ENCODE results near the gene ZSWIM4.
"Not testable (repeated sequence)": the region's sequence is repeated elsewhere in the genome, so short reads cannot be mapped to it uniquely, and the experiment has no call there.

ZSWIM4 gene

DNA sequence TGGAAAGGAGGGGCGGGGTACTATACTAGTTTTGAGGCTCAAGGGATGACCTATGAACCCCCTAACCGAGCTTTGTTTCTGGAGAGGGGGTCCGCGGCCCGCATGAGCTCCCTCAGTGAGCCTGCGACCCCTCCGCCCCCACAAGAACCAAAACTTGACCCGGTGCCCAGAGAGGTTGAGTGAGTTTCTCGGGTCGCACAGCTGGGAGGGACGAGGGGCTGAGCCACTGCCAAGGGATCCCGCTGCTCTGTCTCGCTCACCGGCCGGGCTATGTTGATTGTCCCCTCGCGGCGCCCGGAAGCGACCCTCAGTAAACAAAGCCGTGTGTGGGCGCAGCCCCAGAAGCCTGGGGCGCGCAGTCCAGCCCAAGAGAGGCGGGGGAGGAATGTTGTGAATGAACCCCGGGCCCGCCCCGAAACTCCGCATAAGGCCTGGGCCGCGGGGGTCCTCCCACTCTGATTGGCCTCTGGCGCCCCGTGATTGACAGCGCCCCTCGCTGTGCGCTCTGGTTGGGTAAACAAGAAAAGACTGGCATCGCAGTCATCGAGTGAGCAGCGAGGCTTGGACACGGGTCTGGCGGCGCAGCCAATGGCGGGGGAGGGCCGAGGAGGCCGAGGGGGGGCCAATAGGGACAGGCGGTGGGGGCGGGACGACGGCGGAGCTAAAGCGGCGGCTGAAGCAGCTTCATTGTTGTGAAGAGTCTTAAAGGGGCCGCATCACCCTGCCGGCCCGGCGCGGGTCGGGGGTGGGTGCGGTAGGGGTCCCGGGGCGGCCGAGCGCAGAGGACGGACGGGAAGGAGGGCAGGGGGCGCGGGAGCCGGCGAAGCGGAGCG, at the start of gene ZSWIM4:
TSS of gene ZSWIM4 (plus strand) at position 687 of the 833 bp plus-strand sequence. CDS start 206 bp downstream, outside the sequence.
- peak; percentile 92 for DNase-seq (ENCODE audit: low read depth in 2 of 2)

DNA sequence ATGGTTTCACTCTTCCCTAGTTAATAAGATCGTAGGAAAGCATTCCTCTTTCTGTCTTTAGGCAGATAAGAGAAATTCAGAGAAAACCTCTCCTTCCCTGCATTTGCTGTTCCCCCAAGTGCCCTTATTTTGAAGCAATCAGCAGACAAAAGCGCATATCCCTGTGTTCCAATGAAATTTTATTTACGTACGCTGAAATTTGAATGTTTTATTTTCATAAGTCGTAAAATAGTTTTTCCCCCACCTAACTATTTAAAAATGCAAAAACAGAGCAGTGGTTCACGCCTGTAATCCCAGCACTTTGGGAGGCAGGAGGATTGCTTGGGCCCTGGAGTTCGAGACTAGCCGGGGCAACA, 48.2 kb upstream of the ZSWIM4 start:
- DNase-seq (ENCODE audit: low read depth in 2 of 2), result no peak

DNA sequence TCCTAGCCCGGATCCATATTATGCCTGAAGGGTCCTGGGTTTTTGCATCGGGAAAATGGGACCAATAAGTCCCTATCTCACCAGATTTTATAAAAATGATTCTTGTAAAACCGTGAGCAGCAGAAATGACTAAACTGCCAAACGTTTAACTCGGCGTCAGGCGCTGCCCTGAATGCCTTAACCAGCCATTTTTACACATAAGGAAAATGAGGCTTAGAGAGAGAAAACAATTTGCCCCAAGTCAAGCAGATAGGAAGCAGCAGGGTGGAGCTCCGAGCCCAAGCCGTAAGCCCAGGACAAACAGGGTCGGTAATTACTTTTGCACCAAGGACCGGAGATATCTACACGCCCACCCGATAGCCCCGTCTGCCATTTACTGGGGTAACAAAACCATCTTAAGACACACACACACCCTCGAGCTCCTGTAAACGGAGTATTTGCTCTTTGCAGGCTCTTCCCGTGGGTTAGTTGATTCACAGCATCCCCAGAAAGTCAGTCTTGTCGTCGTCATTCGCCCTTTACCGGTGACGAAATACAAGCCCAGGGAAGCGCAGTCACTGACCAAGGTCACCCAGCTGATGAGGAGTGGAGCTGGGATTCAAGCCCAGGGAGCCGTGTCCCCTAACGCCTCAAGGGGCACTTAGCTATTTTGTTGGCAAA, 46.9 kb upstream of the ZSWIM4 start:
- DNase-seq (ENCODE audit: low read depth in 2 of 2), result no peak

DNA sequence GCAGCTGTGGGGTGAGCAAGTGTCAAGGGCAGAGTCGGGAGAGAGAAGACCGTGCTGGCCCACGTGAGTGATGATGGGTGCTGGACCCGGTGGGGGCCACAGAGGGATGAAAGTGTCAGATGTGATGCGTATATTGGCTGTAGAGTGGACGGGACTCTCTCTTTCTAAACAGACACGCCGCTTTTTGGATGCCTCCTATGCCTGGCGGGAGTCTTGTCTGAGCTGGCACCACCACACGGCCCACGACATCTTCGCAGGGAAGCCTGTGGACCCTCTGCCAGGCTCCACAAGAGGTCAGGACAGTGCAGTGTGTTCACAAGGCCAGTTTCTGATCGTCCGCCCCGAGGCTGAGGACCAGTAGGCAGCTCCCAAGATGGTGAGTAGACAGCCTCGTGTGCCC, 43.8 kb upstream of the ZSWIM4 start:
- DNase-seq (ENCODE audit: low read depth in 2 of 2), result no peak

DNA sequence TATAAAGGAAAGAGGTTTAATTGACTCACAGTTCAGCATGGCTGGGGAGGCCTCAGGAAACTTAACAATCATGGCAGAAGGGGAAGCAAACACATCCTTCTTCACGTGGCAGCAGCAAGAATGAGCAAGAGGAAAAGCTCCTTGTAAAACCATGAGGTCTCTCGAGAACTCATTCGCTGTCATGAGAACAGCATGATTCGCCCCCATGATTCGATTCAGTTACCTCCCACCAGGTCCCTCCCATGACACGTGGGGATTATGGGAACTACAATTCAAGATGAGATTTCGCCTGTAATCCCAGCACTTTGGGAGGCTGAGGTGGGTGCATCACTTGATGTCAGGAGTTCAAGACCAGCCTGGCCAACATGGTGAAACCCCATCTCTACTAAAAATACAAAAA, 41.6 kb upstream of the ZSWIM4 start:
- DNase-seq (ENCODE audit: low read depth in 2 of 2), result not testable (repeated sequence)

DNA sequence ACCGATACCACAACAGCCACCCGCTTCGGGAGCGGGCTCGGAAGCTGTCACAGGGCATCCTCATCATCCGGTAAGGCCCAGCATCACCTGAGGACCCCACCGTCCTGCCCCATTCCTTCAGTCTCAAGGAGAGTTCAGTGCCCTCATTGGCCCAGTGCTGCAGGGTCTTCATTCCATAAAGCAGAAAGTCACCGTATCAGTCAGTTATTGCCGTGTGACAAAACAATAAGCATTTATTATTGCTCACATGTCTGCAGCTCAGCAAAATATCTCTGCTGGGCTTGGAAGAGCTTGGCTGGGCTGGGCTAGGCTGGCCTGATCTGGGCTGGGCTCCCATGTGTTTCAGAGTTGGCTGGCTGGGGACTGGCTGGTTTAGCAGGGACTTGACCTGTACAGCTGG, 39.0 kb upstream of the ZSWIM4 start:
- DNase-seq (ENCODE audit: low read depth in 2 of 2), result no peak

DNA sequence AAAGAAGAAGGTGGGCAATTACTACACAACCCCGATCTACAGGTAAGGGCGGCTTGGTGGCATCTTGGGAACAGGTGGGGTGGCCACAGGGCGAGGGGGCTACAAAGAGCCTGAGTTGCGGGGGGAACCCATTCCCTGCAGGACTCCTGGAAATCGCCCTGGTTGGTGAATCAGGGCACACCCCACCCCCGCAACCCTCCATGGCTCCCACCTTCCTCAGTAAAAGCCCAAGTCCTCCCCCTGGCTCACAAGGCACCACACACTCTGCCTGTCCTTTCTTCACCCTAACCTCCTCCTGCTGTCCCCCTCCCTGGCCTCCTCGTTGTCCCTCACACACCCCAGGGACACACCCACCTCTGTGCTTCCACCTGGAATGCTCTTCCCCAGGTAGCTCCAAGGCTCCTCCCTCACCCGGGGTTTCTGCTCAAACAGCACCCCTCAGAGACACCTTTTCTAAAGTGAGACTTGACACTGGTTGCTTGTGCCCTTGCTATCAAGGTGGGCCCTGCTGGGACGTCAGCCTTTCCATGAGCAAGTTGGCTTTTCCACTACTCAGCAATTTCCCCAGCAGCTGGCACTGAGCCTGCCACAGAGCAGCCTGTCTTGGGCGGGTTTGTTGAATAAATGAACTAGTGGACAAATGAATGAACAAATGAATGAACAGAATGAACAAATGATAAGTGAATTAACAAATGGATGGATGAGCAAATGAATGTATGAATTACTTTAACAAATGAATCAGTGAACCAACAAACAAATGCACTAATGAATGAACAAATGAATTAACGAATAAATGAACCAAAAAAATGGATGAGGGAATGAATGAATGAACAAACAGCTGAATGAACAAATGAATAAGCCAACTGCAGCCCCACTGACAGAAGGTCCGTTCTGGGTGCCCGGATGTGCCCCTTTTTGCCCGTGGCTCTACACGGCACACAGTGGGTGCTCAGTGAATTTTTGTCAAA, 37.2 kb upstream of the ZSWIM4 start:
- DNase-seq (ENCODE audit: low read depth in 2 of 2), result no peak

DNA sequence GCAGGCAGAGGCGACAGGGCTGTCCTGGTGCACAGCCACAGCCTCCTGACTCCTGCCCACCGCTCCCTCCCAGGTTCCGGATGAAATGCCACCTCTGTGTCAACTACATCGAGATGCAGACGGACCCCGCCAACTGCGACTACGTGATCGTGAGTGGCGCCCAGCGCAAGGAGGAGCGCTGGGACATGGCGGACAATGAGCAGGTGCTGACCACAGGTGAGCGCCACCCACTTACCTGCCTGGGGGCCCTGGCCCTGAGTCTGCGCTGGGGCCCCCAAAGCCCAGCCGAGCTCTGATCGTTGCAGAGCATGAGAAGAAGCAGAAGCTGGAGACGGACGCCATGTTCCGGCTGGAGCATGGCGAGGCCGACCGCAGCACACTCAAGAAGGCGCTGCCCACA, 36.4 kb upstream of the ZSWIM4 start:
- no peak for DNase-seq (ENCODE audit: low read depth in 2 of 2)

DNA sequence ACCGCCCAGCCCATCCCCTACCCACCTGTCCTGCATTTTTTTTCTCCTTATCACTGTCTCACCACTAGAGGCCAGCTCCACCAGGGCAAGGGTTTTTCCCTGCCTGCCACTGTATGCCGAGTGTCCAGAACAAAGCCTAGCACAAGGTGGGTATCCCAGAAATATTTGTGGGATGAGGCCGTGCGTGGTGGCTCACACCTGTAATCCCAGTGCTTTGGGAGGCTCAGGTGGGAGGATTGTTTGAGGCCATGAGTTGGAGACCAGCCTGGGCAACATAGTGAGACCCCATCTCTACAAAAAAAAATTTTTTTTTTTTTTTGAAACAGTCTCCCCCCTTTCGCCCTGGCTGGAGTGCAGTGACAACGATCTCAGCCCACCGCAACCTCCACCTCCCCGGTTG, 33.8 kb upstream of the ZSWIM4 start:
- DNase-seq (ENCODE audit: low read depth in 2 of 2), result no peak

DNA sequence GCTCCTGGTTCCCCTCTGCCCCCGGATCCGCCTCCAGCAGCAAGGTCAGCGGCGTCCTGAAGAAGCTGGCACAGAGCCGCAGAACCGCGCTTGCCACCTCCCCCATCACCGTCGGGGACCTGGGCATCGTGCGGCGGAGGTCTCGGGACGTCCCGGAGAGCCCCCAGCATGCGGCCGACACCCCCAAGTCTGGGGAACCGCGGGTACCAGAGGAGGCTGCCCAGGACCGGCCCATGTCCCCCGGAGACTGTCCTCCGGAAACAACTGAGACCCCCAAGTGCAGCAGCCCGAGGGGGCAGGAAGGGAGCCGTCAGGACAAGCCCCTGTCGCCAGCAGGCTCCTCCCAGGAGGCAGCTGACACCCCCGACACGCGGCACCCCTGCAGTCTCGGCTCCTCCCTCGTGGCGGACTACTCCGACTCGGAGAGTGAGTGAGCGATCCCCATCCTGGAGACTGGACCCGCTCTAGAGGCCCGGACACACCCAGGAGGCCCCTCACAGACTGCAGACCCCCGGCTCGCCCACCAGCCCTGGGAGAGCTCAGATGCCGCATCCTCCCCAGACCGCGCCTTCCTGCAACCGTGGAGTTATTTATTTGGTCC, 32.5 kb upstream of the ZSWIM4 start:
- DNase-seq (ENCODE audit: low read depth in 2 of 2), result no peak

DNA sequence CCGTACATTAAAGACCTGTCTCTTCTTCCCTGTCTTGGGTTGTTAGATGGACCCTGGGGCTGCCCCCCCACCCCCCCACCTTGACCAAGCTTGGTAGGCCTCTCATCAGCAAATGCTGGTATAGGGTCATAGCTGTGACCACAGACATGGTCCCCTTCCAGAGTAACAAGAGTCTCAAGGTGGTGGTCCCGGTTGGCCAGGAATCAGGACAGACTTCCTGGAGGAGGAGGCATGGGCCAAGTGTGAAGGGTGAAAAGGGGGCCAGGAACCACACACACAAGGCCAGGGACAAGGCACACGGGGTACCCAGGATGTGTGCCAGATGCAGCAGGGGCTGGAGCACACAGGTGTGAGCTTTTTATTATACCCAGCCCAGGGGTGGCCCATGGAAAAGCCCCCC, 32.0 kb upstream of the ZSWIM4 start:
- no peak for DNase-seq (ENCODE audit: low read depth in 2 of 2)

DNA sequence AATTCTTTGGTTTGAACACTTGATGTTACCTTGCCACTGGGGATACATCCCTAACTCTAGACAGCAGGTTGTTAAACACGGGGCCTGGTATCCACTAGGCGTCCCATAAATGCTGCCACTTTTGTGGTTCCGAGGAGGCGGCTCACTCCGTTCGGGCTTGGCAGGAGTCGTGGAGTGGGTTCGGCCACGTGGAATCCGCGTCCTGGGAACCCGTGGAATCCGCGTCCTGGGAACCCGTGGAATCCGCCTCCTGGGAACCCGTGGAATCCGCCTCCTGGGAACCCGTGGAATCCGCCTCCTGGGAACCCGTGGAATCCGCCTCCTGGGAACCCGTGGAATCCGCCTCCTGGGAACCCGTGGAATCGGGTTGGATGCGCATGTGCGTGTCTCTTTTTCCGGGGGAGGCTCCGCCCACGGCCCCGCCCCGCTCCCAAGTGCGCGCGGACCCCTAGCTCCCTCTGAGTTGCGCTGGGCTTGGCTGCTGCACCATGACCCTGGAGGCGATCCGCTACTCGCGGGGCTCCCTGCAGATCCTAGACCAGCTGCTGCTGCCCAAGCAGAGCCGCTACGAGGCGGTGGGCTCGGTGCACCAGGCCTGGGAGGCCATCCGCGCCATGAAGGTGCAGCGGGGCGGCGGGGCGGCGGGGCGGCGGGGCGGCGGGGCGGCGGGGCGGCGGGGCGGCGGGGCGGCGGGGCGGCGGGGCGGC, 31.0 kb upstream of the ZSWIM4 start, which contains the start of gene MRI1:
TSS of gene MRI1 (plus strand) at position 422 of the 707 bp plus-strand sequence. CDS start at position 489, 67 bp downstream.
- peak; percentile 59 to 62 for DNase-seq (ENCODE audit: low read depth in 2 of 2)

DNA sequence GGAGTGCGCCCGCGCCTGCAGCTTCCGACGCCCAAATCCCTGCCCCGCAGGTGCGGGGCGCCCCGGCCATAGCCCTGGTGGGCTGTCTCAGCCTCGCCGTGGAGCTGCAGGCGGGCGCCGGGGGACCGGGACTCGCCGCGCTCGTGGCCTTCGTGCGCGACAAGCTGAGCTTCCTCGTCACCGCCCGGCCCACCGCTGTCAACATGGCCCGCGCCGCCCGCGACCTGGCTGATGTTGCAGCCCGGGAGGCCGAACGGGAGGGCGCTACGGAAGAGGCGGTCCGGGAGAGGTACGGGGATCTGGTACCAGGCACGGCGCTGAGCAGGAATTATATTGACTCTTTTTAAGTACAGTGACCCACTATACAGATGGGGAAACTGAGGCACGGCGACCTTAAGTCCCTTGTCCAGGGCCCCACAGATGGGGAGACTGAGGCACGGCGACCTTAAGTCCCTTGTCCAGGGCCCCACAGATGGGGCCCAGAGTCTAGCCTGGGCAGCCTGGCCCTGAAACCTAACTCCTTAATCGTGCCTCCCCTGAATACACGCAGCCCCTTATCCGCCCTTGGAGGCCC, 30.3 kb upstream of the ZSWIM4 start:
- DNase-seq (ENCODE audit: low read depth in 2 of 2), result no peak

DNA sequence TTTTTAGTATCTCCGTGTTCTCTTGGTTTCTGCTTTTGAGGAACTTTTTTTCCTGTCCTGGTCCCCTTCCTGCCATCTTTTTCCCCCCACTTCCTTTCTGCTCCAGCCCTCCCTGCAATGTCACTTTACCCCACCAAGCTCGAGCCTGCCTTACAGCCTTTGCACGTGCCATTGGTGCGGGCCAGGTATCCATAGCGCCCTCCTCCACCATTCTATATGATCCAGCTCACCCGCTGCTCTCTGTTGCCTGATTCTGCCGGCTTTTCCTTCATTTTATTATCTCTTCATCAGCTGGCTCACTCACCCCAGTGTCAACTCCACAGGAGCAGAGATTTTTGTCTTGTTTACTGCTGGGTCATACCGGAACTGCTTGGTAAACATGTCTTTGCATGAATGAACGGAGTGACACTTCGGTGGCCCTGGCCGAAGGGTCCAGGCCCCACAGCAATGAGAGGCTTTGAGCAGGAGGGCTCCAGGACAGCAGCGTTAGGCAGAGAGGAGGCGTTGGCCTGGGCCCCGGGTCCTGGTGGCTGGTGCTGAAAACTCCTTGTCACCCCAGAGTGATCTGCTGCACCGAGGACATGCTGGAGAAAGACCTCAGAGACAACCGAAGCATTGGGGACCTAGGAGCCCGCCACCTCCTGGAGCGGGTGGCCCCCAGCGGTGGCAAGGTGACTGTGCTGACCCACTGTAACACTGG, 29.7 kb upstream of the ZSWIM4 start:
- no peak for DNase-seq (ENCODE audit: low read depth in 2 of 2)

DNA sequence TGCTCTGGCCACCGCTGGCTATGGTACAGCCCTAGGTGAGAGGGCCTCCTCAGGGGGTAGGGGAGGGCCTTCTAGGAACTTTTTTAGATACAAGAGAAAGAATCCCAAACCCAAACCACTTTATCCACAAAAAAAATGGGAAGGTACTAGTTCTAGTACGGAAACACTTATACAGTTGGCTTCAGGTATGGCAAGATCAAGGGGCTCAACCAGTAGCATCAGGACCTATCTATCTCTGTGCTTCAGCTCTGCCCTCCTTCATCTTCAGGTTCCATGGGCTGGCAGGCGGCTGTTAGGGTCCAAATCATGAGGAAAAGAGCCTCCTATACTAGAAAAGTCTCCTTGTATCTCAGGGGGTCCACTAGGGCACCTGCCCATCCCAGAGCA, 29.2 kb upstream of the ZSWIM4 start:
- no peak for DNase-seq (ENCODE audit: low read depth in 2 of 2)

DNA sequence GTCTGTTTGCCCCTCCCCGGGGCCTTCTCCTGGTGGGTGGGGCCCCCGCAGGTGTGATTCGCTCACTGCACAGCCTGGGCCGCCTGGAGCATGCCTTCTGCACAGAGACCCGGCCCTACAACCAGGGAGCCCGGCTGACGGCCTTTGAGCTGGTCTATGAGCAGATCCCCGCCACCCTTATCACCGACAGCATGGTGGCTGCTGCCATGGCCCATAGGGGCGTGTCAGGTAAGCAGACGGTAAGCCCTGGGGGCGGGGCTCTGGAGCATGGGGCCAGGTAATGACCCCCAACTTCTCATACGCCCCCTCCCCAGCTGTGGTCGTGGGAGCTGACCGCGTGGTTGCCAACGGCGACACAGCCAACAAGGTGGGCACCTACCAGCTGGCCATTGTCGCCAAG, 26.7 kb upstream of the ZSWIM4 start:
- DNase-seq (ENCODE audit: low read depth in 2 of 2), result no peak

DNA sequence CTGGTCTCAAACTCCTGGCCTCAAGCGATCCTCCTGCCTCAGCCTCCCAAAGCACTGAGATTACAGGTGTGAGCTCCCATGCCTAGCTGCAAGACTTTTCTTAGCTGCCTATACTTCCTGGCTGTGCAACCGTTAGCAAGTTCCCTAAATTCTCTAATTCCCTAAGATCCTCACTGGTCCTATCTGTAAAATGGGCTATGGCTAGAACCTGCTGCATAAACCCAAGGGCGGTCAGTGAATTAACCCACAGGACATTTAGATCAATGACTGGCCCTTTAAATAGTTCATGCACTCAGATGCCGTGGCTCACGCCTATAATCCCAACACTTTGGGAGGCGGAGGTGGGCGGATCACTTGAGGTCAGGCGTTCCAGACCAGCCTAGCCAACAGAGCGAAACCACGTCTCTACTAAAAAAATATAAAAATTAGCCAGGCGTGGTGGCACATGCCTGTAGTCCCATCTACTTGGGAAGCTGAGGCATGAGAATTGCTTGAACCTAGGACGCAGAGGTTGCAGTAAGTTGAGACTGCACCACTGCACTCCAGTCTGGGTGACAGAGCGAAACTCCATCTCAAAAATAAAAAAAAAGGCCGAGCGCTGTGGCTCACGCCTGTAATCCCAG, 25.1 kb upstream of the ZSWIM4 start:
- no peak for DNase-seq (ENCODE audit: low read depth in 2 of 2)

DNA sequence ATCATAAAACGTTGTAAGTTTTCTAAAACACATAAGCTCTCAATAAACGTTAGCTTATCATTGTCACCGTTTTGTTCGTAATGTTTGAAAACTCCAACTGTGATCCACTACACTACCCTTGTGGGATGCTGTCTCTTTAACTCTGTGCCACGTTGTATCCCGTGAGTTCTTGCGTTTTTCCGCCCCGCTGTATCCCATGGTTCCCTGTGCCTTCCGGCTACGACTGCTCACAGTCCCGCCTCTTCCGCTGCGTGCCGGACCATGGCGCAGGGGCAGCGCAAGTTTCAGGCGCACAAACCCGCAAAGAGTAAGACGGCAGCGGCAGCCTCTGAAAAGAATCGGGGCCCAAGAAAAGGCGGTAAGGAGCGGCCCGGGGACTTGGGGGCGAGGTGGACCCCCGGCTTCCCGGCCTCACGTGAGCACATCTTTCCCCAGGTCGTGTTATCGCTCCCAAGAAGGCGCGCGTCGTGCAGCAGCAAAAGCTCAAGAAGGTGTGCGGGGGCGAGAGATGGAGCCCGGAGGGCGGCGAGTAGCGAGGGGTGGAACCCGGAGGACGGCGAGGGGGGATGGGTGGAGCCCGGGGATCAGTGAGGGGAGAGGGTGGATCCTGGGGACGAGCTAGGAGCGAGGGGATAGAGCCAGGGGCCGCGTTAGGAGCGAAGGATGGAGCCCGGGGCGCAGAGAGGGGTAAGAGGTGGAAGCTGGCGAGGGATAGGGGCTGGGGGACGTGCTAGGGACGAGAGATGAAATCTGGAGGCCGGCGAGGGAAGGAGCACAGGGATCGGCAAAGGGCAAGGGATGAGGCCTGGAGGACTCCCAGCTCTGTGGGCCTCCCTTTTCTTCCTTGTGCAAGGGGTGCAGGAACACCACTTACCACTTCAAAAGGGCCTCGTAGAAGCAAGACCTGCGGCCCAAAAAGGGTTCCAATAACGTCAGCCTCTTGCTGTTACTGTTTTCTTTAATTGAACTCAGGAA, 20.7 kb upstream of the ZSWIM4 start, which contains the start of gene C19orf53:
TSS of gene C19orf53 (plus strand) at position 240 of the 975 bp plus-strand sequence. CDS start at position 262, 22 bp downstream.
- peak; percentile 73 to 82 for DNase-seq (ENCODE audit: low read depth in 2 of 2)

Data from activated CD4-positive, alpha-beta T cell treated with anti-CD3 and anti-CD28 coated beads for 24 hours (primary cell).